Activated naive CD4-positive, alpha-beta T cell treated with anti-CD3 and anti-CD28 coated beads, Interleukin-2, amount 10 ng/mL, durations not matched to agents 7 days and 5 days (primary cell): Measurements from ENCODE around the gene CCDC188.

Source experiments
- CTCF ChIA-PET: fragments of 350-600 bp; sonication (Branson Sonifier 250); formaldehyde crosslinking; loops from one replicate; lab custom pipeline; 2021; ENCODE audit warnings: antibody characterized with exemption; lab: Charles Lee
- DNase-seq: peaks from one replicate; pipeline ENCODE4 v3.0.0-alpha.2; 2020
- H3K27ac Mint-ChIP-seq: one replicate; pipeline ENCODE4 v1.8.0; 2021; ENCODE audit warnings: mild to moderate bottlenecking, moderate library complexity, mixed read lengths
- H3K27me3 Mint-ChIP-seq: one replicate; pipeline ENCODE4 v1.8.0; 2021; ENCODE audit warnings: mild to moderate bottlenecking, mixed read lengths
- H3K36me3 Mint-ChIP-seq: one replicate; pipeline ENCODE4 v1.8.0; 2021; ENCODE audit warnings: mixed read lengths
- H3K4me1 Mint-ChIP-seq: one replicate; pipeline ENCODE4 v1.8.0; 2021; ENCODE audit warnings: mixed read lengths
- H3K4me3 Mint-ChIP-seq: one replicate; pipeline ENCODE4 v1.8.0; 2021; ENCODE audit warnings: mild to moderate bottlenecking, moderate library complexity, mixed read lengths
- H3K9me3 Mint-ChIP-seq: one replicate; pipeline ENCODE4 v1.8.0; 2021; ENCODE audit warnings: mixed read lengths

Gene CCDC188

DNA sequence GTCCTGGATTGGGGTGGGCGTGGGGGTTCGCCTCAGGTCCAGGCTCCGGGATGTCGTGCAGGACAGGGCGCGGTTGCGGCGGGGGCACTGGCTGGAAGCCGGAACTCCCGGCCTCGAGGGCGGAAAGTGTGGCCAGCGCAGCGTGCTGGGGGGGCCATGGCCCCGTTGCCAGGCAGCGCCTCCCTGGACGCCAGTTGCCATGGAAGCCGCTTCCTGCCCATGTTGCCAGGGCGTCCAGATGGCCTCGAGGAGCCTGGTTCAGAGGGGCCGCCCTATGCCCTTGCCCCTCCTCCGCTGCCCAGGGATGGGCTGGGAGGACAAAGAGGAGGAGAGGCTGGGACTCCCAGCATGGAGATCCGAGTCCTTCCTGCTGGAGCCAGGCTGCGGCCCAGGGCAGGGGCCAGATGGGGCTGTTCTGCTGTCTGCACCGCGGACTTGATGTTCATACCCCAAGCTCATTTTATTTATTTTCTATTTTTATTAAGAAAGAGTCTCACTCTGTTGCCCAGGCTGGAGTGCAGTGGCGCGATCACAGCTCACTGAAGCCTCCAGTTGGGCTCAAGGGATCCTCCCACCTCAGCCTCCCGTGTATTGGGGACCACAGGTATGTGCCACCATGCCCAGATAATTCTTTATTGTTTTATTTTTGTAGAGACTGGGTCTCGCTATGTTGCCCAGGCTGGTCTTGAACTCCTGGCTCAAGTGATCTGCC is 4.6 kb upstream of the CCDC188 start:
- H3K27ac Mint-ChIP-seq = no peak overlapping the region
- DNase-seq = peak; percentile 66
- peaks cover 5% of the 10 kb centered on the region for H3K4me1 Mint-ChIP-seq
- no peaks in the 10 kb centered on the region for H3K36me3 Mint-ChIP-seq
- H3K4me3 Mint-ChIP-seq = no peak overlapping the region
- CTCF ChIA-PET = interaction anchor here (2.8 kb wide), 1 partner anchor 129 kb away, joined by 18 read pairs; no protein-coding TSS in a partner anchor
- H3K9me3 Mint-ChIP-seq = no peaks in the 10 kb centered on the region
- peaks cover 46% of the 10 kb centered on the region for H3K27me3 Mint-ChIP-seq

DNA sequence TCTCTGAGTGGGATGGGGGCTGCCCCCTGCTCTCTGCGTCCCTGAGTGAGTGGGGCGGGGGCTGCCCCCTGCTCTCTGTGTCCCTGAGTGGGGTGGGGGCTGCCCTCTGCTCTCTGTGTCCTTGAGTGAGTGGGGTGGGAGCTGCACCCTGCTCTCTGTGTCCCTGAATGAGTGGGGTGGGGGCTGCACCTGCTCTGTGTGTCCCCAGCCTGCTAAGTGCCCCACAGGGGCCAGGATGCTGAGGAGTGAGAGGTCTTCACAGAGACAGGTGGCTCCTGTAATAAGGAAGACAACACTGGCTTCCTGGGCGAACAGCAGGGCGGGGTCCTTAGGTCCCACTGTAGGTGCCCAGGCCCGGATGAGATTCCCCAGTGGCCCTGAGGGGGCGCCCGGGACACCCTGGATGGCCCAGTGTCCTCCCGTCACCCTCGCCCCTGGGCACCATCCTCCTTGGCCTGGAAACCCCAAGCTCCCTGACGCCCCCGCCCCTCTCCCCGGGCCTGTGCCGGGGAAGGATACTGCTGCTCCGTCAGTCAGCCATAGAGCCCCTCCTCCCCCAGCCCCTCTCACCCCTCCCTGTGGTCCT is 3.8 kb upstream of the CCDC188 start:
- CTCF ChIA-PET = no interaction called here
- Mint-ChIP-seq H3K4me3 (no peak overlapping the region), H3K4me1 (peaks cover 5% of the 10 kb centered on the region), H3K9me3 (no peaks in the 10 kb centered on the region), H3K27me3 (peaks cover 41% of the 10 kb centered on the region), H3K27ac (no peak overlapping the region), H3K36me3 (no peaks in the 10 kb centered on the region)
- DNase-seq = no peak

- no peak overlapping the region for H3K27ac Mint-ChIP-seq
- H3K36me3 Mint-ChIP-seq = no peaks in the 10 kb centered on the region
- CTCF ChIA-PET = no interaction called here
- H3K4me3 Mint-ChIP-seq = no peak overlapping the region
- DNase-seq = no peak
- H3K4me1 Mint-ChIP-seq = peaks cover 5% of the 10 kb centered on the region
- H3K9me3 Mint-ChIP-seq = no peaks in the 10 kb centered on the region
- H3K27me3 Mint-ChIP-seq = peaks cover 35% of the 10 kb centered on the region
Observed at GRCh38 chr22:20153945-20154344, 3.1 kb upstream of the CCDC188 start.

GRCh38 chr22:20152464-20152890 is 1.6 kb upstream of the CCDC188 start:
- Mint-ChIP-seq H3K4me1 (peaks cover 5% of the 10 kb centered on the region), H3K27ac (no peak overlapping the region), H3K36me3 (no peaks in the 10 kb centered on the region), H3K4me3 (no peak overlapping the region), H3K27me3 (peaks cover 26% of the 10 kb centered on the region), H3K9me3 (no peaks in the 10 kb centered on the region)
- CTCF ChIA-PET = no interaction called here
- no peak for DNase-seq

GRCh38 chr22:20151276-20151588 is 377 bp upstream of the CCDC188 start:
- CTCF ChIA-PET = no interaction called here
- H3K27me3 Mint-ChIP-seq = peaks cover 19% of the 10 kb centered on the region
- no peak for DNase-seq
- H3K9me3 Mint-ChIP-seq = no peaks in the 10 kb centered on the region
- peaks cover 2% of the 10 kb centered on the region for H3K4me1 Mint-ChIP-seq
- no peak overlapping the region for H3K4me3 Mint-ChIP-seq
- no peak overlapping the region for H3K27ac Mint-ChIP-seq
- H3K36me3 Mint-ChIP-seq = no peaks in the 10 kb centered on the region

GRCh38 chr22:20149257-20150250 is 1.3 kb downstream of the CCDC188 start:
- CTCF ChIA-PET = no interaction called here
- Mint-ChIP-seq H3K27me3 (peaks cover 10% of the 10 kb centered on the region), H3K9me3 (no peaks in the 10 kb centered on the region), H3K4me1 (peaks cover under 1% of the 10 kb centered on the region), H3K4me3 (no peak overlapping the region), H3K27ac (no peak overlapping the region), H3K36me3 (no peaks in the 10 kb centered on the region)
- DNase-seq = no peak

- H3K4me1 Mint-ChIP-seq = no peaks in the 10 kb centered on the region
- no peak for DNase-seq
- no peaks in the 10 kb centered on the region for H3K36me3 Mint-ChIP-seq
- peaks cover 10% of the 10 kb centered on the region for H3K27me3 Mint-ChIP-seq
- no peak overlapping the region for H3K4me3 Mint-ChIP-seq
- H3K27ac Mint-ChIP-seq = no peak overlapping the region
- CTCF ChIA-PET = no interaction called here
- no peaks in the 10 kb centered on the region for H3K9me3 Mint-ChIP-seq
Observed at GRCh38 chr22:20148414-20148813, 2.4 kb downstream of the CCDC188 start.

DNA sequence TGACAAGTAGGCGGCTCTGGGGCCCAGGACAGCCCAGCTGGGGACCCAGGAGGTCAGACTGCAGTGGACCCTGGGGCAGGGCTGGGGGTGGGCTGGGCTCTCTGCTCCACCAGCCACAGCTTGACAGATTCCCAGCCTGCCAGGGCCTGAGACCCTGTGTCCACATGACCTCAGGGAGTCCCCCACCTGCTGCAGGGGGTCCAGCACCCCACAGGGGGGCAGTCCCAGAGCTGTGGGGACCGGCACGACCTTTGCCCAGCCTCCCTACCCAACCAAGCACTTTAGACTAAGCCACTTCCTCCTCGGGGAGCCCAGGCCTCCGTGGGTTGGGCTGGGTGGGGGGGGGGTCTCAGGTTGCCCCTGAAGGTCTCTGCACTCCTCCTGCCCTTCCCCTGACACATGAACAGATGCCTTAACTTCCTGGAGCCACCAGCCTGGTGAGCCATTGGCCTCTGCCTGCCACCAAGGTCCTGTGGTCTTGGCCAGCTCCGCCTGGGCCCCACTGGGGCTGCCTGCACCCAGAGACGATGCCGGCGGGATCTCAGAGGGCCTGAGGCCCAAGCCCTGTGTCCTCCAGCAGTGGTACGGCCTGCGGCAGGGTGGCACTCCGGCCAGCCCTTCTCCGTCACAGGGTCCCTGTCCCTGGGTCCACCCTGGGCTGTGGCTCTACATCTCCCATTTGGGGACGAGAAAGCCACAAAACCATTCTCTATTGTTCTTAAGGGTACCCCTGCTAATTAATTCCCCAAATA is 3.4 kb downstream of the CCDC188 start:
- Mint-ChIP-seq H3K4me1 (no peaks in the 10 kb centered on the region), H3K27ac (no peak overlapping the region), H3K27me3 (peaks cover 2% of the 10 kb centered on the region), H3K4me3 (no peak overlapping the region), H3K36me3 (no peaks in the 10 kb centered on the region), H3K9me3 (no peaks in the 10 kb centered on the region)
- CTCF ChIA-PET = no interaction called here
- no peak for DNase-seq

GRCh38 chr22:20146777-20147176 is 4.1 kb downstream of the CCDC188 start:
- Mint-ChIP-seq H3K27me3 (no peaks in the 10 kb centered on the region), H3K9me3 (no peaks in the 10 kb centered on the region), H3K4me1 (no peaks in the 10 kb centered on the region), H3K36me3 (no peaks in the 10 kb centered on the region), H3K27ac (no peak overlapping the region), H3K4me3 (no peak overlapping the region)
- CTCF ChIA-PET = no interaction called here
- DNase-seq = no peak

GRCh38 chr22:20145832-20146223 is 5.0 kb downstream of the CCDC188 start:
- CTCF ChIA-PET = no interaction called here
- H3K4me3 Mint-ChIP-seq = no peak overlapping the region
- no peaks in the 10 kb centered on the region for H3K36me3 Mint-ChIP-seq
- no peaks in the 10 kb centered on the region for H3K4me1 Mint-ChIP-seq
- H3K9me3 Mint-ChIP-seq = no peaks in the 10 kb centered on the region
- H3K27ac Mint-ChIP-seq = no peak overlapping the region
- H3K27me3 Mint-ChIP-seq = no peaks in the 10 kb centered on the region
- no peak for DNase-seq

GRCh38 chr22:20145206-20145831 is 5.5 kb downstream of the CCDC188 start:
- Mint-ChIP-seq H3K27ac (no peak overlapping the region), H3K4me1 (no peaks in the 10 kb centered on the region), H3K36me3 (no peaks in the 10 kb centered on the region), H3K27me3 (no peaks in the 10 kb centered on the region), H3K9me3 (no peaks in the 10 kb centered on the region), H3K4me3 (no peak overlapping the region)
- CTCF ChIA-PET = interaction anchor here (1.4 kb wide), 1 partner anchor 12 kb away, joined by 3 read pairs; no protein-coding TSS in a partner anchor
- DNase-seq = no peak

DNA sequence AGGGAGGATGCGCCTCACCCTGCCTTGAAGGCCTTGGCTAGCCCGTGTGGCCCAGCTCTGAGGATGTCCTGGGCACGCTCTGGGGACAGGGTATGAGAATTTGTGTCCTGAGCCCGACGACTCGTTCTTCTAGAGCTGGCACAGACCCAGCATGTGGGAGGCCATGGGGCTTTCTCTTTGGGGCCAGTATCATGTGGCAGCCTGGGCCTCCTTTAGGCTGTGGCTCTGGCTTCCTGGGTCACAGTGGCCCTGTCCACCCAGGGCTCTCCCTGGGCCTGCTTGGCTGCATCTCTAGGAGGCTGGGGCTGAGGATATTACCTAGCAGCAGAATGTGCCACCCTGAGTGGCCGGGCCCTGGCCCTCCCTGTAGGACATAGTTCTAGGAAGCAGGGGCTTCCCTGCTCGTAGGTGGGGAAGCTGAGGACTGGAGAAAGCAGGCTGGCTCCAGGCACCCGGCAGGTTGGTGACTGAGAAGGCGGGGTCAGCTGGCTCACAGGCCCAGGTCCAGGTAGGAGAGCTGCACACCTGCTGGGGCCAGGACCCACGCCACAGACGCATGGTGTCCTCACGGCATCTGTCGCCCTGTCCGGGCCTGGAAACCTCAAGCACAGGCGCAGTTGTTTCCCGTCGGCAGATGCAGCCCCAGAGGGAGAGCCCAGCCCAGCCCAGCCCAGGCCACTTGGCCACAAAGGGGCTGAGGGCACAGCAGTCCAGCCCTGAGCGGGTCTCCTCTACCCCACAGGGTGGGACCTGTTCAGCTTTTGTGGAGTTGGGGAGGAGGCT is 6.8 kb downstream of the CCDC188 start:
- Mint-ChIP-seq H3K27me3 (no peaks in the 10 kb centered on the region), H3K36me3 (no peaks in the 10 kb centered on the region), H3K9me3 (no peaks in the 10 kb centered on the region), H3K27ac (no peak overlapping the region), H3K4me1 (no peaks in the 10 kb centered on the region), H3K4me3 (no peak overlapping the region)
- no peak for DNase-seq
- CTCF ChIA-PET = interaction anchor here (1.4 kb wide), 1 partner anchor 13 kb away, joined by 3 read pairs; no protein-coding TSS in a partner anchor
